Activated CD8-positive, alpha-beta memory T cell treated with anti-CD3 and anti-CD28 coated beads for 24 hours (primary cell): ENCODE data around the gene TTC24.
"Not testable (repeated sequence)": the region's sequence is repeated elsewhere in the genome, so short reads cannot be mapped to it uniquely, and the experiment has no call there.

Experiments used
- DNase-seq: peaks from one replicate; pipeline ENCODE4 v3.0.0-alpha.2; 2020

TTC24 gene

GRCh38 chr1:156579472-156579871 is at the start of gene TTC24:
TTC24 (plus strand) TSS chr1:156579723; CDS start chr1:156581365, 1,642 bp downstream.
- no peak for DNase-seq

- DNase-seq: no peak
Observed at GRCh38 chr1:156530006-156530405, 49.5 kb upstream of the TTC24 start.

- no peak for DNase-seq
Observed at GRCh38 chr1:156532374-156532773, 47.1 kb upstream of the TTC24 start.

GRCh38 chr1:156533568-156534220 is 45.8 kb upstream of the TTC24 start:
- no peak for DNase-seq

GRCh38 chr1:156534424-156535060 is 45.0 kb upstream of the TTC24 start:
- DNase-seq: no peak

GRCh38 chr1:156537027-156537426 is 42.5 kb upstream of the TTC24 start:
- DNase-seq: no peak

GRCh38 chr1:156538711-156539440 is 40.6 kb upstream of the TTC24 start:
- DNase-seq: no peak

GRCh38 chr1:156539818-156540355 is 39.6 kb upstream of the TTC24 start:
- DNase-seq: no peak

- no peak for DNase-seq
Observed at GRCh38 chr1:156540955-156541354, 38.6 kb upstream of the TTC24 start.

GRCh38 chr1:156543066-156543465 is 36.5 kb upstream of the TTC24 start:
- no peak for DNase-seq

- no peak for DNase-seq
Observed at GRCh38 chr1:156544592-156545102, 34.9 kb upstream of the TTC24 start.

GRCh38 chr1:156546267-156546666 is 33.3 kb upstream of the TTC24 start:
- DNase-seq: no peak

- no peak for DNase-seq
Observed at GRCh38 chr1:156547434-156547833, 32.1 kb upstream of the TTC24 start.

- no peak for DNase-seq
Observed at GRCh38 chr1:156547982-156548381, 31.5 kb upstream of the TTC24 start.

GRCh38 chr1:156549390-156549789 is 30.1 kb upstream of the TTC24 start:
- no peak for DNase-seq

- no peak for DNase-seq
Observed at GRCh38 chr1:156549831-156550230, 29.7 kb upstream of the TTC24 start.

GRCh38 chr1:156550346-156550745 is 29.2 kb upstream of the TTC24 start:
- no peak for DNase-seq

- DNase-seq: no peak
Observed at GRCh38 chr1:156551066-156551643, 28.4 kb upstream of the TTC24 start.

- DNase-seq: no peak
Observed at GRCh38 chr1:156551869-156552268, 27.7 kb upstream of the TTC24 start.

- no peak for DNase-seq
Observed at GRCh38 chr1:156552518-156552917, 27.0 kb upstream of the TTC24 start.

GRCh38 chr1:156552937-156553336 is 26.6 kb upstream of the TTC24 start:
- DNase-seq: not testable (repeated sequence)

GRCh38 chr1:156553860-156554485 is 25.6 kb upstream of the TTC24 start:
- DNase-seq: no peak

GRCh38 chr1:156554971-156555370 is 24.6 kb upstream of the TTC24 start:
- DNase-seq: no peak
